ENCODE data around the gene PMVK. TPM values are rescaled to one million over a fixed set of nuclear protein-coding genes. Genes with fewer than 3 reads are reported as not detected.
"Not testable (repeated sequence)": the region's sequence is repeated elsewhere in the genome, so short reads cannot be mapped to it uniquely, and the experiment has no call there.

Gene PMVK
- total RNA-seq, 4 donors from 2014 or later: 15.0 to 28.2 (median 21.2) TPM

GRCh38 chr1:154913273-154913672 is 23.2 kb downstream of the PMVK start:
- no peak for DNase-seq
- intact Hi-C loops (cut with DNase I): no loop called here
- Histone ChIP-seq H3K4me1 (no peaks in the 10 kb centered on the region), H3K9me3 (no peaks in the 10 kb centered on the region), H3K27me3 (no peaks in the 10 kb centered on the region), H3K27ac (no peak overlapping the region), H3K4me3 (replicated peaks in 1 of 3) (no peak overlapping the region), H3K36me3 (no peaks in the 10 kb centered on the region)
- WGBS, 2 donors: 95% methylated on average over 3 of the region's 3 CpGs
- no peak for TF ChIP-seq POLR2A (IDR thresholded peaks at IDR 0.05)
- TF ChIP-seq CTCF (IDR thresholded peaks at IDR 0.05): no peak

GRCh38 chr1:154912755-154913154 is 23.8 kb downstream of the PMVK start:
- DNase-seq: peak; percentile 49 to 71
- H3K4me3 ChIP-seq (replicated peaks in 1 of 3): no peak overlapping the region
- H3K9me3 ChIP-seq: no peaks in the 10 kb centered on the region
- H3K36me3 ChIP-seq: no peaks in the 10 kb centered on the region
- no peaks in the 10 kb centered on the region for H3K27me3 ChIP-seq
- H3K27ac ChIP-seq: no peak overlapping the region
- no peaks in the 10 kb centered on the region for H3K4me1 ChIP-seq
- intact Hi-C loops (cut with DNase I): no loop called here
- WGBS, 2 donors: 38 to 48% methylated on average over 2 of the region's 2 CpGs
- TF ChIP-seq CTCF (IDR thresholded peaks at IDR 0.05): no peak
- TF ChIP-seq POLR2A (IDR thresholded peaks at IDR 0.05): no peak

- 85 to 90% methylated on average over 7 to 8 of the region's 8 CpGs for WGBS, 2 donors
These were observed 24.6 kb downstream of the PMVK start for GRCh38 chr1:154911691-154912550.

GRCh38 chr1:154910851-154911250 is 25.7 kb downstream of the PMVK start:
- 94 to 95% methylated on average over 5 of the region's 5 CpGs for WGBS, 2 donors
- TF ChIP-seq CTCF (IDR thresholded peaks at IDR 0.05) (no peak), POLR2A (IDR thresholded peaks at IDR 0.05) (no peak)
- DNase-seq: no peak
- H3K27me3 ChIP-seq: no peaks in the 10 kb centered on the region
- no peaks in the 10 kb centered on the region for H3K36me3 ChIP-seq
- intact Hi-C loops (cut with DNase I): no loop called here
- no peak overlapping the region for H3K27ac ChIP-seq
- no peak overlapping the region for H3K4me3 ChIP-seq (replicated peaks in 1 of 3)
- H3K4me1 ChIP-seq: no peaks in the 10 kb centered on the region
- no peaks in the 10 kb centered on the region for H3K9me3 ChIP-seq

More at GRCh38 chr1:154911691-154912550, 24.6 kb downstream of the PMVK start:
- TF ChIP-seq CTCF (IDR thresholded peaks at IDR 0.05) (no peak), POLR2A (IDR thresholded peaks at IDR 0.05) (no peak)
- no peak overlapping the region for H3K27ac ChIP-seq
- H3K27me3 ChIP-seq: no peaks in the 10 kb centered on the region
- H3K36me3 ChIP-seq: no peaks in the 10 kb centered on the region
- intact Hi-C loops (cut with DNase I): no loop called here
- DNase-seq: peak in 1 of 2 donors; percentile 25
- no peaks in the 10 kb centered on the region for H3K4me1 ChIP-seq
- no peak overlapping the region for H3K4me3 ChIP-seq (replicated peaks in 1 of 3)
- H3K9me3 ChIP-seq: no peaks in the 10 kb centered on the region

GRCh38 chr1:154908937-154909336 is 27.6 kb downstream of the PMVK start:
- H3K4me3 ChIP-seq (replicated peaks in 1 of 3): no peak overlapping the region
- no peak for TF ChIP-seq POLR2A (IDR thresholded peaks at IDR 0.05)
- TF ChIP-seq CTCF (IDR thresholded peaks at IDR 0.05): no peak
- intact Hi-C loops (cut with DNase I): no loop called here
- no peaks in the 10 kb centered on the region for H3K4me1 ChIP-seq
- no peaks in the 10 kb centered on the region for H3K36me3 ChIP-seq
- H3K27me3 ChIP-seq: no peaks in the 10 kb centered on the region
- DNase-seq: no peak
- no peak overlapping the region for H3K27ac ChIP-seq
- H3K9me3 ChIP-seq: no peaks in the 10 kb centered on the region
- WGBS, 2 donors: 90 to 94% methylated on average over 5 of the region's 5 CpGs

GRCh38 chr1:154908129-154908528 is 28.4 kb downstream of the PMVK start:
- H3K9me3 ChIP-seq; H3K4me1 ChIP-seq; H3K36me3 ChIP-seq; H3K27ac ChIP-seq; intact Hi-C loops (cut with DNase I); DNase-seq; H3K27me3 ChIP-seq; H3K4me3 ChIP-seq (replicated peaks in 1 of 3): not testable (repeated sequence)
- 69 to 71% methylated on average over 3 of the region's 3 CpGs for whole genome bisulfite sequencing, 2 donors

Data from thyroid gland (tissue), 4 donors.